Measurements from ENCODE around the gene SNX14. TPM values are rescaled to one million over a fixed set of nuclear protein-coding genes. Genes with fewer than 3 reads are reported as not detected.

SNX14 gene
- total RNA-seq, 1 experiment from 2014 or later = 84.8 TPM

GRCh38 chr6:85592033-85592432, 1.6 kb downstream of the SNX14 start:
- BruUV-seq (replicated peaks) = no TSS peak
- TF ChIP-seq CEBPB (IDR thresholded peaks at IDR 0.05; ENCODE audit: low read depth) (no peak), EZH2 (IDR thresholded peaks at IDR 0.05) (no peak), ZFX (IDR thresholded peaks at IDR 0.05) (no peak), CTCF (IDR thresholded peaks at IDR 0.05 in 2 of 3, conservative IDR thresholded peaks at IDR 0.05 in 1 of 3; ENCODE audit: borderline replicate concordance in 1 of 3, insufficient read depth in 1 of 3, low read depth in 2 of 3, low read length in 2 of 3) (no peak), FOSL1 (IDR thresholded peaks at IDR 0.05; ENCODE audit: low read depth) (no peak), ZBTB33 (IDR thresholded peaks at IDR 0.05; ENCODE audit: extremely low read depth, insufficient replicate concordance, low read length) (no peak), CBX3 (IDR thresholded peaks at IDR 0.05; ENCODE audit: low read depth) (no peak), ATF3 (IDR thresholded peaks at IDR 0.05) (no peak), POLR2AphosphoS5 (IDR thresholded peaks at IDR 0.05; ENCODE audit: low read depth, low read length) (no peak), EGR1 (IDR thresholded peaks at IDR 0.05; ENCODE audit: low read depth) (no peak), TCF7L2 (IDR thresholded peaks at IDR 0.05; ENCODE audit: borderline replicate concordance, extremely low read depth, insufficient read depth, insufficient read length) (no peak), RAD21 (IDR thresholded peaks at IDR 0.05; ENCODE audit: low read depth) (no peak)
- POLR2A ChIA-PET = interaction anchor here (2.5 kb wide), 1 partner anchor 51 kb away, joined by 10 read pairs; the partner anchor contains the start of gene SYNCRIP
- Histone ChIP-seq H2AFZ (ENCODE audit: low read depth, low read length, poor library complexity, severe bottlenecking) (no peak overlapping the region), H3K9me2 (ENCODE audit: insufficient read depth) (no peaks in the 10 kb centered on the region), H3K4me1 (ENCODE audit: control insufficient read depth in 1 of 2, insufficient read depth in 2 of 2, low read length in 2 of 2) (peaks cover 4 to 17% of the 10 kb centered on the region in 2 experiments; a peak in 3 of 4 replicates), H3K79me2 (ENCODE audit: insufficient read depth, low read length) (peaks cover 61% of the 10 kb centered on the region), H3K4me2 (ENCODE audit: low read length) (peak overlapping the region; percentile 96), H3K9me3 (ENCODE audit: control insufficient read depth in 1 of 2, insufficient read depth in 1 of 2, low read depth in 1 of 2, low read length in 2 of 2) (no peaks in the 10 kb centered on the region), H3K27me3 (ENCODE audit: insufficient read depth, low read length) (no peaks in the 10 kb centered on the region), H3K4me3 (replicated peaks in 1 of 2; ENCODE audit: low read depth in 1 of 2, low read length in 2 of 2) (peak overlapping the region; percentile 75 to 88), H4K20me1 (ENCODE audit: insufficient read depth) (no peaks in the 10 kb centered on the region), H3K36me3 (ENCODE audit: control insufficient read depth in 1 of 2, insufficient read depth in 2 of 2, low read length in 2 of 2) (peaks cover 0 to 8% of the 10 kb centered on the region in 2 experiments; a peak in 1 of 4 replicates), H3K9ac (ENCODE audit: low read length) (peak overlapping the region; percentile 85), H3K27ac (ENCODE audit: low read depth, low read length) (no peak overlapping the region)
- ATAC-seq (no peak), DNase-seq (ENCODE audit: low read depth, low spot score) (no peak)
- intact Hi-C loops (cut with micrococcal nuclease) = loop anchor here (2.0 to 5.0 kb wide), 2 partner anchors 85 to 237 kb away; no protein-coding TSS in a partner anchor
- CTCF ChIA-PET = no interaction called here
- RAD21 ChIA-PET (ENCODE audit: low non-redundant PET in 1 of 2, low total read pairs in 2 of 2, uncharacterized antibody in 2 of 2, unreplicated experiment in 2 of 2) = no interaction called here
